Uterus (tissue), 2 donors: ENCODE data around the gene NBPF1.
"Not testable (repeated sequence)": the region's sequence is repeated elsewhere in the genome, so short reads cannot be mapped to it uniquely, and the experiment has no call there.

Source experiments
- CTCF ChIP-seq, 4 experiments: fragments of 200-600 bp in 2 of 4; fragments of 450-650 bp in 2 of 4; sonication (generic) in 2 of 4; IDR thresholded peaks; one replicate each; pipeline ENCODE4 v1.5.1; 2016 to 2019; ENCODE audit warnings: antibody characterized with exemption in 4 of 4, mild to moderate bottlenecking in 2 of 4, moderate library complexity in 1 of 4
- POLR2A ChIP-seq, 2 donors: fragments of 450-650 bp; IDR thresholded peaks; one replicate each; pipeline ENCODE4 v1.6.1; 2016; ENCODE audit warnings: antibody characterized with exemption in 2 of 2, mild to moderate bottlenecking in 1 of 2, moderate library complexity in 1 of 2

GRCh38 chr1:16641159-16641975 lies 28.0 kb upstream of the NBPF1 start:
- TF ChIP-seq POLR2A, CTCF (IDR thresholded peaks at IDR 0.05): not testable (repeated sequence)
